Endothelial cell of umbilical vein (primary cell): Measurements from ENCODE around the gene NEDD4L.

Source experiments
- POLR2A ChIP-seq: IDR thresholded peaks from 2 replicates; pipeline ENCODE4 v1.6.1; 2012; ENCODE audit warnings: low read depth, mild to moderate bottlenecking, control low read depth, low read length
- TF ChIP-seq, protein P1 (sequence below), 2 donors: IDR thresholded peaks; 1 replicate in 1 of 2; 2 replicates in 1 of 2; pipeline ENCODE4 v1.5.1; 2011; ENCODE audit warnings: low read length in 2 of 2, mild to moderate bottlenecking in 2 of 2, moderate library complexity in 2 of 2, control low read depth in 1 of 2, inconsistent platforms in 1 of 2, low read depth in 1 of 2; ENCODE audit not compliant: insufficient read depth in 1 of 2; ENCODE audit errors: extremely low read depth in 1 of 2

GRCh38 chr18:58303363-58303762, 259.3 kb downstream of the NEDD4L start:
- TF ChIP-seq, protein P1, sequence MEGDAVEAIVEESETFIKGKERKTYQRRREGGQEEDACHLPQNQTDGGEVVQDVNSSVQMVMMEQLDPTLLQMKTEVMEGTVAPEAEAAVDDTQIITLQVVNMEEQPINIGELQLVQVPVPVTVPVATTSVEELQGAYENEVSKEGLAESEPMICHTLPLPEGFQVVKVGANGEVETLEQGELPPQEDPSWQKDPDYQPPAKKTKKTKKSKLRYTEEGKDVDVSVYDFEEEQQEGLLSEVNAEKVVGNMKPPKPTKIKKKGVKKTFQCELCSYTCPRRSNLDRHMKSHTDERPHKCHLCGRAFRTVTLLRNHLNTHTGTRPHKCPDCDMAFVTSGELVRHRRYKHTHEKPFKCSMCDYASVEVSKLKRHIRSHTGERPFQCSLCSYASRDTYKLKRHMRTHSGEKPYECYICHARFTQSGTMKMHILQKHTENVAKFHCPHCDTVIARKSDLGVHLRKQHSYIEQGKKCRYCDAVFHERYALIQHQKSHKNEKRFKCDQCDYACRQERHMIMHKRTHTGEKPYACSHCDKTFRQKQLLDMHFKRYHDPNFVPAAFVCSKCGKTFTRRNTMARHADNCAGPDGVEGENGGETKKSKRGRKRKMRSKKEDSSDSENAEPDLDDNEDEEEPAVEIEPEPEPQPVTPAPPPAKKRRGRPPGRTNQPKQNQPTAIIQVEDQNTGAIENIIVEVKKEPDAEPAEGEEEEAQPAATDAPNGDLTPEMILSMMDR (IDR thresholded peaks at IDR 0.05; ENCODE audit: extremely low read depth in 1 of 2, insufficient read depth in 1 of 2, low read depth in 1 of 2, low read length in 2 of 2), result no peak
- TF ChIP-seq POLR2A, result no peak
